Caki2 (cell line): ENCODE data around the gene CFAP57. TPM values are rescaled to one million over a fixed set of nuclear protein-coding genes. Genes with fewer than 3 reads are reported as not detected.

Source experiments
- DNase-seq: peaks from one replicate; pipeline ENCODE4 v3.0.0-alpha.2; 2015; ENCODE audit warnings: low read depth
- in situ Hi-C: cut with HindIII; loops from 2 replicates; pipeline ENCODE4 v1.10.0; 2016; ENCODE audit warnings: low sequenced_read_pairs, low pct_unique_long_range_greater_than_20kb, mixed read lengths
- total RNA-seq: library from RNA; depleted of rRNA; stranded (reverse); fragments of >200 nt; shearing (Covaris generic); gene quantifications from 2 replicates; pipeline ENCODE4 v1.2.3, GENCODE V29; 2014; ENCODE audit warnings: low replicate concordance

CFAP57 gene
- total RNA-seq, 1 experiment from 2014 or later = 2.1 TPM

- in situ Hi-C loops = no loop called here
- no peak for DNase-seq
Observed at GRCh38 chr1:43269627-43270375, 97.7 kb downstream of the CFAP57 start, which contains the start of gene TMEM125. TSS of gene TMEM125 (plus strand) at chr1:43269983. CDS start at chr1:43272723, 2,740 bp downstream.

- in situ Hi-C loops = no loop called here
- no peak for DNase-seq
Observed at GRCh38 chr1:43270421-43271095, 98.4 kb downstream of the CFAP57 start.

GRCh38 chr1:43271186-43272118 lies 99.3 kb downstream of the CFAP57 start:
- DNase-seq = no peak
- in situ Hi-C loops = no loop called here

- DNase-seq = no peak
- in situ Hi-C loops = no loop called here
Observed at GRCh38 chr1:43272161-43272560, 100.0 kb downstream of the CFAP57 start.

GRCh38 chr1:43272576-43273571 lies 100.7 kb downstream of the CFAP57 start:
- in situ Hi-C loops = no loop called here
- DNase-seq = no peak

GRCh38 chr1:43273708-43274107 lies 101.6 kb downstream of the CFAP57 start:
- no peak for DNase-seq

GRCh38 chr1:43274125-43274803 lies 102.1 kb downstream of the CFAP57 start:
- in situ Hi-C loops = no loop called here
- DNase-seq = no peak

More at GRCh38 chr1:43273708-43274107, 101.6 kb downstream of the CFAP57 start:
- in situ Hi-C loops = no loop called here

GRCh38 chr1:43274804-43275180 lies 102.7 kb downstream of the CFAP57 start:
- in situ Hi-C loops = no loop called here
- no peak for DNase-seq

- DNase-seq = no peak
- in situ Hi-C loops = no loop called here
Observed at GRCh38 chr1:43275826-43276620, 103.9 kb downstream of the CFAP57 start.

GRCh38 chr1:43276673-43277072 lies 104.5 kb downstream of the CFAP57 start:
- DNase-seq = no peak
- in situ Hi-C loops = no loop called here

- no peak for DNase-seq
- in situ Hi-C loops = no loop called here
Observed at GRCh38 chr1:43277116-43277876, 105.2 kb downstream of the CFAP57 start.

GRCh38 chr1:43279161-43279560 lies 107.0 kb downstream of the CFAP57 start:
- in situ Hi-C loops = no loop called here

GRCh38 chr1:43279666-43280065 lies 107.5 kb downstream of the CFAP57 start:
- no peak for DNase-seq
- in situ Hi-C loops = no loop called here

More at GRCh38 chr1:43279161-43279560, 107.0 kb downstream of the CFAP57 start:
- no peak for DNase-seq

- in situ Hi-C loops = no loop called here
- no peak for DNase-seq
Observed at GRCh38 chr1:43280692-43281091, 108.6 kb downstream of the CFAP57 start.
